ENCODE results near the gene FAM168A. TPM values are rescaled to one million over a fixed set of nuclear protein-coding genes. Genes with fewer than 3 reads are reported as not detected.

The FAM168A gene
- total RNA-seq, 4 donors from 2014 or later: 17.7 to 40.1 (median 22.2) TPM

GRCh38 chr11:73382183-73382582 is 215.7 kb downstream of the FAM168A start:
- Histone ChIP-seq H3K27ac (no peak overlapping the region), H3K27me3 (no peaks in the 10 kb centered on the region), H3K4me3 (no peak overlapping the region), H3K36me3 (no peaks in the 10 kb centered on the region), H3K9me3 (no peaks in the 10 kb centered on the region), H3K4me1 (peaks cover 64% of the 10 kb centered on the region)
- TF ChIP-seq POLR2AphosphoS5 (IDR thresholded peaks at IDR 0.05) (no peak), EP300 (IDR thresholded peaks at IDR 0.05) (no peak), POLR2A (IDR thresholded peaks at IDR 0.05) (no peak), CTCF (IDR thresholded peaks at IDR 0.05) (no peak)
- no peak for DNase-seq (ENCODE audit: low spot score in 2 of 2)
- 91% methylated on average over 5 of the region's 7 CpGs for WGBS

GRCh38 chr11:73381589-73381988 is 216.3 kb downstream of the FAM168A start:
- no peak for DNase-seq (ENCODE audit: low spot score in 2 of 2)
- H3K36me3 ChIP-seq: no peaks in the 10 kb centered on the region
- no peak overlapping the region for H3K27ac ChIP-seq
- no peaks in the 10 kb centered on the region for H3K9me3 ChIP-seq
- TF ChIP-seq POLR2AphosphoS5 (IDR thresholded peaks at IDR 0.05) (no peak), POLR2A (IDR thresholded peaks at IDR 0.05) (no peak), EP300 (IDR thresholded peaks at IDR 0.05) (no peak), CTCF (IDR thresholded peaks at IDR 0.05) (no peak)
- 57% methylated on average over 4 of the region's 6 CpGs for WGBS
- peaks cover 66% of the 10 kb centered on the region for H3K4me1 ChIP-seq
- no peak overlapping the region for H3K4me3 ChIP-seq
- no peaks in the 10 kb centered on the region for H3K27me3 ChIP-seq

- Histone ChIP-seq H3K36me3 (no peaks in the 10 kb centered on the region), H3K4me3 (no peak overlapping the region), H3K27ac (no peak overlapping the region), H3K27me3 (no peaks in the 10 kb centered on the region), H3K9me3 (no peaks in the 10 kb centered on the region), H3K4me1 (peaks cover 63% of the 10 kb centered on the region)
- no peak for TF ChIP-seq EP300 (IDR thresholded peaks at IDR 0.05)
- no peak for TF ChIP-seq POLR2AphosphoS5 (IDR thresholded peaks at IDR 0.05)
- no peak for TF ChIP-seq POLR2A (IDR thresholded peaks at IDR 0.05)
- TF ChIP-seq CTCF (IDR thresholded peaks at IDR 0.05): no peak
- 82% methylated on average over 4 of the region's 4 CpGs for WGBS
- no peak for DNase-seq (ENCODE audit: low spot score in 2 of 2)
These were observed 217.0 kb downstream of the FAM168A start for GRCh38 chr11:73380897-73381410.

- H3K4me3 ChIP-seq: no peak overlapping the region
- no peak overlapping the region for H3K27ac ChIP-seq
- peaks cover 62% of the 10 kb centered on the region for H3K4me1 ChIP-seq
- no peak for TF ChIP-seq POLR2AphosphoS5 (IDR thresholded peaks at IDR 0.05)
- TF ChIP-seq EP300 (IDR thresholded peaks at IDR 0.05): no peak
- no peak for TF ChIP-seq POLR2A (IDR thresholded peaks at IDR 0.05)
- TF ChIP-seq CTCF (IDR thresholded peaks at IDR 0.05): no peak
- no peak for DNase-seq (ENCODE audit: low spot score in 2 of 2)
- 88% methylated on average over 6 of the region's 7 CpGs for WGBS
- no peaks in the 10 kb centered on the region for H3K9me3 ChIP-seq
- H3K27me3 ChIP-seq: no peaks in the 10 kb centered on the region
- no peaks in the 10 kb centered on the region for H3K36me3 ChIP-seq
These were observed 217.6 kb downstream of the FAM168A start for GRCh38 chr11:73380331-73380730.

GRCh38 chr11:73379189-73379880 is 218.6 kb downstream of the FAM168A start:
- Histone ChIP-seq H3K27ac (no peak overlapping the region), H3K9me3 (no peaks in the 10 kb centered on the region), H3K36me3 (no peaks in the 10 kb centered on the region), H3K27me3 (no peaks in the 10 kb centered on the region), H3K4me3 (no peak overlapping the region), H3K4me1 (peaks cover 52% of the 10 kb centered on the region)
- TF ChIP-seq POLR2AphosphoS5 (IDR thresholded peaks at IDR 0.05): no peak
- TF ChIP-seq POLR2A (IDR thresholded peaks at IDR 0.05): no peak
- no peak for TF ChIP-seq EP300 (IDR thresholded peaks at IDR 0.05)
- TF ChIP-seq CTCF (IDR thresholded peaks at IDR 0.05): no peak
- DNase-seq (ENCODE audit: low spot score in 2 of 2): no peak
- WGBS: 81% methylated on average over 10 of the region's 10 CpGs
